ENCODE data around the gene CDX2. TPM values are rescaled to one million over a fixed set of nuclear protein-coding genes. Genes with fewer than 3 reads are reported as not detected.

The CDX2 gene, protein sequence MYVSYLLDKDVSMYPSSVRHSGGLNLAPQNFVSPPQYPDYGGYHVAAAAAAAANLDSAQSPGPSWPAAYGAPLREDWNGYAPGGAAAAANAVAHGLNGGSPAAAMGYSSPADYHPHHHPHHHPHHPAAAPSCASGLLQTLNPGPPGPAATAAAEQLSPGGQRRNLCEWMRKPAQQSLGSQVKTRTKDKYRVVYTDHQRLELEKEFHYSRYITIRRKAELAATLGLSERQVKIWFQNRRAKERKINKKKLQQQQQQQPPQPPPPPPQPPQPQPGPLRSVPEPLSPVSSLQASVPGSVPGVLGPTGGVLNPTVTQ
- not detected for total RNA-seq

GRCh38 chr13:27969082-27969865, at the start of gene CDX2:
Gene CDX2 (minus strand): TSS chr13:27969315. CDS start chr13:27969006, 309 bp downstream.
- POLR2A ChIA-PET: no interaction called here
- no peak for DNase-seq
- TF ChIP-seq CTCF (IDR thresholded peaks at IDR 0.05): no peak
- Mint-ChIP-seq H3K27me3 (peaks cover 76% of the 10 kb centered on the region), H3K36me3 (ENCODE audit: low read depth) (no peaks in the 10 kb centered on the region), H3K4me3 (no peak within 1 kb of the TSS), H3K27ac (no peak within 1 kb of the TSS), H3K4me1 (ENCODE audit: low read depth) (peaks cover 22% of the 10 kb centered on the region), H3K9me3 (no peaks in the 10 kb centered on the region)
- CTCF ChIA-PET: interaction anchor here (0.9 to 7.0 kb wide), 5 partner anchors 9 to 143 kb away, joined by 3 to 46 read pairs (median 3); no protein-coding TSS in a partner anchor
- intact Hi-C loops (cut with micrococcal nuclease): loop anchor here (5.0 kb wide), 2 partner anchors 42 to 172 kb away; no protein-coding TSS in a partner anchor
- no peak for ATAC-seq

GRCh38 chr13:28014301-28014700, 45.2 kb upstream of the CDX2 start:
- ATAC-seq: no peak
- Mint-ChIP-seq H3K36me3 (ENCODE audit: low read depth) (no peaks in the 10 kb centered on the region), H3K4me3 (no peak overlapping the region), H3K27ac (no peak overlapping the region), H3K4me1 (ENCODE audit: low read depth) (peaks cover 3% of the 10 kb centered on the region), H3K27me3 (peaks cover 5% of the 10 kb centered on the region), H3K9me3 (no peaks in the 10 kb centered on the region)
- DNase-seq: no peak
- POLR2A ChIA-PET: interaction anchor here (0.8 kb wide), 1 partner anchor 29 kb away, joined by 3 read pairs; no protein-coding TSS in a partner anchor
- intact Hi-C loops (cut with micrococcal nuclease): no loop called here
- CTCF ChIA-PET: no interaction called here
- no peak for TF ChIP-seq CTCF (IDR thresholded peaks at IDR 0.05)

- ChIA-PET CTCF (no interaction called here), POLR2A (no interaction called here)
- no peaks in the 10 kb centered on the region for H3K36me3 Mint-ChIP-seq (ENCODE audit: low read depth)
- no peak overlapping the region for H3K27ac Mint-ChIP-seq
- intact Hi-C loops (cut with micrococcal nuclease): no loop called here
- DNase-seq (no peak), ATAC-seq (no peak)
- H3K4me3 Mint-ChIP-seq: no peak overlapping the region
- H3K4me1 Mint-ChIP-seq (ENCODE audit: low read depth): peaks cover 3% of the 10 kb centered on the region
- no peaks in the 10 kb centered on the region for H3K9me3 Mint-ChIP-seq
- TF ChIP-seq CTCF (IDR thresholded peaks at IDR 0.05): no peak
- H3K27me3 Mint-ChIP-seq: peaks cover 5% of the 10 kb centered on the region
Measured at GRCh38 chr13:28013482-28013881, 44.4 kb upstream of the CDX2 start.

GRCh38 chr13:28012896-28013295, 43.8 kb upstream of the CDX2 start:
- TF ChIP-seq CTCF (IDR thresholded peaks at IDR 0.05): no peak
- ATAC-seq: peak; percentile 77
- no peaks in the 10 kb centered on the region for H3K36me3 Mint-ChIP-seq (ENCODE audit: low read depth)
- no peak for DNase-seq
- peaks cover 5% of the 10 kb centered on the region for H3K27me3 Mint-ChIP-seq
- intact Hi-C loops (cut with micrococcal nuclease): no loop called here
- H3K27ac Mint-ChIP-seq: no peak overlapping the region
- H3K4me1 Mint-ChIP-seq (ENCODE audit: low read depth): peaks cover 3% of the 10 kb centered on the region
- CTCF ChIA-PET: interaction anchor here (1.8 kb wide), 1 partner anchor 10 kb away, joined by 6 read pairs; no protein-coding TSS in a partner anchor
- no peak overlapping the region for H3K4me3 Mint-ChIP-seq
- H3K9me3 Mint-ChIP-seq: no peaks in the 10 kb centered on the region
- POLR2A ChIA-PET: no interaction called here

DNA sequence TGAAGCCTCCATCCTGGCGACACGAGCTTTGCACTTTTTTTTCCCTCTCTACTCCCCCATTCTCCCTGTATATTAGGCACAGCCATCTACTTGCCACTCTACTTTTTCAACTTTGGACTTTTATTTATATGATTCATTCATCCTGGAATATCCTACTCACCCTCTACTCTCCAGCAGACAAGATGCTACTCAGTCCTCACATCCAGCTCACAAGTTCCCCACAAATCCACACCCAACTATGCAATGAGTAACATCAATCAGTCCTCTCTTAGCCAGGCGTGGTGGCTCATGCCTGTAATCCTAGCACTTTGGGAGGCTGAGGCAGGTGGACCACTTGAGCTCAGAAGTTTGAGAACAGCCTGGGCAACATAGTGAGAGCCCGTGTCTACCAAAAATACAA, 43.3 kb upstream of the CDX2 start:
- no peaks in the 10 kb centered on the region for H3K9me3 Mint-ChIP-seq
- intact Hi-C loops (cut with micrococcal nuclease): no loop called here
- peaks cover 5% of the 10 kb centered on the region for H3K27me3 Mint-ChIP-seq
- no peak overlapping the region for H3K4me3 Mint-ChIP-seq
- no peak for DNase-seq
- CTCF ChIA-PET: interaction anchor here (1.8 kb wide), 1 partner anchor 10 kb away, joined by 6 read pairs; no protein-coding TSS in a partner anchor
- no peak for TF ChIP-seq CTCF (IDR thresholded peaks at IDR 0.05)
- H3K4me1 Mint-ChIP-seq (ENCODE audit: low read depth): peaks cover 3% of the 10 kb centered on the region
- H3K36me3 Mint-ChIP-seq (ENCODE audit: low read depth): no peaks in the 10 kb centered on the region
- ATAC-seq: no peak
- POLR2A ChIA-PET: no interaction called here
- no peak overlapping the region for H3K27ac Mint-ChIP-seq

Measured in activated CD8-positive, alpha-beta T cell treated with anti-CD3 and anti-CD28 coated beads for 36 hours (primary cell).